Breast epithelium (tissue), 4 donors: ENCODE results near the gene ADRM1. TPM values are rescaled to one million over a fixed set of nuclear protein-coding genes. Genes with fewer than 3 reads are reported as not detected.

Experiments used
- DNase-seq, 2 donors: peaks; one replicate each; pipeline ENCODE4 v3.0.0-alpha.2; 2019; ENCODE audit warnings: low spot score in 2 of 2
- H3K27ac ChIP-seq, 2 donors: fragments of 200-600 bp; sonication (generic) in 1 of 2; one replicate each; pipeline ENCODE4 v1.5.1; 2016 to 2019; ENCODE audit warnings: mild to moderate bottlenecking in 1 of 2
- H3K27me3 ChIP-seq, 2 donors: fragments of 200-600 bp; sonication (generic) in 1 of 2; one replicate each; pipeline versions ENCODE4 v1.5.1 to v1.6.0; 2017 to 2019; ENCODE audit warnings: control low read depth in 1 of 2, mild to moderate bottlenecking in 1 of 2
- H3K36me3 ChIP-seq: fragments of 200-600 bp; one replicate; pipeline ENCODE4 v1.5.1; 2019
- H3K4me1 ChIP-seq, 2 donors: fragments of 200-600 bp; sonication (generic); one replicate each; pipeline ENCODE4 v1.5.1; 2016 to 2019; ENCODE audit warnings: control low read depth in 1 of 2
- H3K4me3 ChIP-seq, 3 donors: fragments of 200-600 bp; sonication (generic); 1 replicate in 2 of 3; 2 replicates in 1 of 3; pipeline ENCODE4 v1.5.1; 2016 to 2019; ENCODE audit warnings: mild to moderate bottlenecking in 3 of 3, moderate library complexity in 2 of 3
- H3K9me3 ChIP-seq, 2 donors: fragments of 200-600 bp; sonication (generic) in 1 of 2; one replicate each; pipeline ENCODE4 v1.5.1; 2016 to 2019; ENCODE audit warnings: control low read depth in 1 of 2
- POLR2A ChIP-seq: fragments of 450-650 bp; IDR thresholded peaks from one replicate; pipeline ENCODE4 v1.6.1; 2016; ENCODE audit warnings: antibody characterized with exemption, mild to moderate bottlenecking, moderate library complexity
- POLR2AphosphoS5 ChIP-seq, 3 donors: sonication (generic); formaldehyde crosslinking; IDR thresholded peaks; one replicate each; pipeline ENCODE4 v1.6.1; 2017; ENCODE audit warnings: antibody characterized with exemption in 3 of 3
- intact Hi-C: fragments of 100-400 bp; cut with DNase I; formaldehyde crosslinking; loops from one replicate; pipeline ENCODE4 v1.15.1; 2023; ENCODE audit warnings: low total_unique reads
- total RNA-seq, 3 donors: library from RNA; depleted of rRNA; stranded (reverse); fragments of >200 nt; gene quantifications; one replicate each; pipeline ENCODE4 v1.1.0, GENCODE V29; 2016
- TF ChIP-seq, protein P1 (sequence below), 3 donors: fragments of 450-650 bp; IDR thresholded peaks; one replicate each; pipeline ENCODE4 v1.5.1; 2016 to 2017; ENCODE audit warnings: antibody characterized with exemption in 3 of 3, mild to moderate bottlenecking in 3 of 3, moderate library complexity in 3 of 3

The ADRM1 gene
- total RNA-seq, 3 donors from 2014 or later: 80.2 to 131 (median 105) TPM

- TF ChIP-seq POLR2A: no peak
- TF ChIP-seq POLR2AphosphoS5 (IDR thresholded peaks at IDR 0.05): no peak
- TF ChIP-seq, protein P1, sequence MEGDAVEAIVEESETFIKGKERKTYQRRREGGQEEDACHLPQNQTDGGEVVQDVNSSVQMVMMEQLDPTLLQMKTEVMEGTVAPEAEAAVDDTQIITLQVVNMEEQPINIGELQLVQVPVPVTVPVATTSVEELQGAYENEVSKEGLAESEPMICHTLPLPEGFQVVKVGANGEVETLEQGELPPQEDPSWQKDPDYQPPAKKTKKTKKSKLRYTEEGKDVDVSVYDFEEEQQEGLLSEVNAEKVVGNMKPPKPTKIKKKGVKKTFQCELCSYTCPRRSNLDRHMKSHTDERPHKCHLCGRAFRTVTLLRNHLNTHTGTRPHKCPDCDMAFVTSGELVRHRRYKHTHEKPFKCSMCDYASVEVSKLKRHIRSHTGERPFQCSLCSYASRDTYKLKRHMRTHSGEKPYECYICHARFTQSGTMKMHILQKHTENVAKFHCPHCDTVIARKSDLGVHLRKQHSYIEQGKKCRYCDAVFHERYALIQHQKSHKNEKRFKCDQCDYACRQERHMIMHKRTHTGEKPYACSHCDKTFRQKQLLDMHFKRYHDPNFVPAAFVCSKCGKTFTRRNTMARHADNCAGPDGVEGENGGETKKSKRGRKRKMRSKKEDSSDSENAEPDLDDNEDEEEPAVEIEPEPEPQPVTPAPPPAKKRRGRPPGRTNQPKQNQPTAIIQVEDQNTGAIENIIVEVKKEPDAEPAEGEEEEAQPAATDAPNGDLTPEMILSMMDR (IDR thresholded peaks at IDR 0.05): no peak
- no peaks in the 10 kb centered on the region for H3K36me3 ChIP-seq
- H3K27ac ChIP-seq: no peak overlapping the region
- H3K4me3 ChIP-seq: no peak overlapping the region
- intact Hi-C loops: no loop called here
- H3K4me1 ChIP-seq: no peaks in the 10 kb centered on the region
- DNase-seq: no peak
- H3K9me3 ChIP-seq: no peaks in the 10 kb centered on the region
- no peaks in the 10 kb centered on the region for H3K27me3 ChIP-seq
Observed at GRCh38 chr20:62327726-62328495, 25.1 kb downstream of the ADRM1 start.

GRCh38 chr20:62328684-62329388, 26.0 kb downstream of the ADRM1 start:
- intact Hi-C loops: no loop called here

DNA sequence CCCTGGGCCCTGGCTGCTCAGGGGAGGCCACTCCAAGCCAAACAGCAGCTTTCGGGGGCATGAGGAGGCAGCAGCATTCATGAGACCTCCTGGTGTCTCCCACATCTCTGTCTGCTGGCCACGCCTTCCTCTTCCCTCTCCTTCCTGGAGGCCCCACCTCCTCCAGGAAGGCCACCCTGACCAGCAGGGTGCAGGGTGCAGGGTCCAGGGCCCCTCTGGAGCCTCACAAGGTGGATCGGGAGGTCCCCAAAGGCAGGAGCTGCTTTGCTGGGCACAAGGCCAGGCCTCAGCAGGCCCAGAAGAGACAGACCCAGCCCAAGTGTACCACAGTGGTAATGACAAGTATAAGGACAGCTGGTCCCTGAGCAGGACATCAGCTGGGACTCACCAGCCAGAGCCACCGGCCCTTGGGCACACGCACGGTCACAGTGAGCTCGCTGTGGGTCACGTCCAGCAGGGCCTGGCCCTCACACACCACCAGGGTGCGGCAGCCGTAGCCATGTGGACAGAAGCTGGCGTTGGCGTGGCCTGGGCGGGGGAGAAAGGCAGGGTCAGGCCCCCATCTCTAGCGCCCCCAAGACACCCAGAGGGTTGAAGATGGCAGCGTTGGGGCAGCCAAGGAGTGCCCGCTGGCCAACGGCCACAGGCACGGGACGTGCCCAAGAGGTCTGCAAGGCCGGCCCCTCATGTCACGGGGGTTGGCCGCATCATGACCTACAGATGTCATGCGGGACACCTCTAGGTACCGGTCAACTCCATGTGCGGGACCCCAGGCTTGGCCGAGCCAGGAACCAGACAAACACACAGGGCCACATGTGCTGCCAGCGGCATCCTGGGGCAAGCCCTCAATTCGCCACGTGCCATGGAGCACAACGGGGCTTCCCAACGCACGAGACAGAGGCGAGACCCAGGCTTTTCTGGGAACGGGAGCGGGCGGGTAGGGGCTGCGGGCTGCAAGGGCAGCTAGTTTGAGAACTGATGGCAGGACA, 26.9 kb downstream of the ADRM1 start:
- no peak overlapping the region for H3K27ac ChIP-seq
- intact Hi-C loops: no loop called here
- TF ChIP-seq, protein P1 (IDR thresholded peaks at IDR 0.05): no peak
- TF ChIP-seq POLR2AphosphoS5 (IDR thresholded peaks at IDR 0.05): no peak
- no peak for TF ChIP-seq POLR2A

More at GRCh38 chr20:62328684-62329388, 26.0 kb downstream of the ADRM1 start:
- Histone ChIP-seq H3K4me1 (no peaks in the 10 kb centered on the region), H3K27ac (no peak overlapping the region), H3K9me3 (no peaks in the 10 kb centered on the region), H3K4me3 (no peak overlapping the region), H3K36me3 (no peaks in the 10 kb centered on the region), H3K27me3 (no peaks in the 10 kb centered on the region)
- TF ChIP-seq, protein P1 (IDR thresholded peaks at IDR 0.05): no peak
- no peak for TF ChIP-seq POLR2A
- TF ChIP-seq POLR2AphosphoS5 (IDR thresholded peaks at IDR 0.05): no peak
- DNase-seq: no peak

DNA sequence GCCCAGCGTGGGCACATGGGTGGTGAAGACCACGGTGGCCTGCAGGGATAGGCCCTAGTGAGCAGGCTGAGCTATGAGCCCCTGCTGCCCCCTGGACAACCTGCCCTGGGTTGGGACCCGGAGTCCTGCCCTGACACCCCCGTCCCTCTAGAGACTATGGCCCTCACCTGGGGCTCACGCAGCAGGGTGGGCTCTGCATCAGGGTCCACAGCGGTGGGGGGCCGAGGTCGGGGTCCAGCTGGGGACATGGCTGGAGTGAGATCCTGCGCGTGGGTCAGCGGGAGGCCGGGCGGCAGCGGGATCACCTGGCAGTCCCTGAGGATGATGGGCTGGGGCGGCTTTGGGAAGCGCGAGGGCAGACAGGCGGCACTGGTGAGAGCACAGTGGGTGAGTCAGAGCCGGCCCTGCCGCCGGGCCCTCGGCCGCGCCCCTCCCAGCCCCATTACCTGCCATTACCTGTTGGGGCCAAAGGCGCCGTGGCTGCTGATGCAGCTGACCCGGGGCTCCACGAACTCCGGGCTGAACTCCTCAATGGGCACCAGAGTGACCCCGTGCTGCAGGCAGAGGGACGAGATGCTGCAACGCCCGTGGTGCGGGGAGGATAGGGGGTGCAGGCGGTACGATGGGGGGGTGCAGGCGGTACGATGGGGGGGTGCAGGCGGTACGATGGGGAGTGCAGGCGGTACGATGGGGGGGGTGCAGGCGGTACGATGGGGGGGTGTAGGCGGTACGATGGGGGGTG, 27.9 kb downstream of the ADRM1 start:
- no peak overlapping the region for H3K27ac ChIP-seq
- H3K4me3 ChIP-seq: no peak overlapping the region
- no peaks in the 10 kb centered on the region for H3K9me3 ChIP-seq
- H3K27me3 ChIP-seq: no peaks in the 10 kb centered on the region
- intact Hi-C loops: no loop called here
- no peak for DNase-seq
- no peaks in the 10 kb centered on the region for H3K4me1 ChIP-seq
- no peaks in the 10 kb centered on the region for H3K36me3 ChIP-seq
- TF ChIP-seq, protein P1 (IDR thresholded peaks at IDR 0.05): no peak
- no peak for TF ChIP-seq POLR2A
- TF ChIP-seq POLR2AphosphoS5 (IDR thresholded peaks at IDR 0.05): no peak

More for the DNA sequence above, 26.9 kb downstream of the ADRM1 start:
- DNase-seq: no peak
- Histone ChIP-seq H3K4me1 (no peaks in the 10 kb centered on the region), H3K4me3 (no peak overlapping the region), H3K9me3 (no peaks in the 10 kb centered on the region), H3K36me3 (no peaks in the 10 kb centered on the region), H3K27me3 (no peaks in the 10 kb centered on the region)
